ENCODE data around the gene CYP1A2.
A peak's percentile ranks its signal among the peaks of the same experiment; 100 is the strongest.
"Not testable (repeated sequence)": the region's sequence is repeated elsewhere in the genome, so short reads cannot be mapped to it uniquely, and the experiment has no call there.

CYP1A2 gene

DNA sequence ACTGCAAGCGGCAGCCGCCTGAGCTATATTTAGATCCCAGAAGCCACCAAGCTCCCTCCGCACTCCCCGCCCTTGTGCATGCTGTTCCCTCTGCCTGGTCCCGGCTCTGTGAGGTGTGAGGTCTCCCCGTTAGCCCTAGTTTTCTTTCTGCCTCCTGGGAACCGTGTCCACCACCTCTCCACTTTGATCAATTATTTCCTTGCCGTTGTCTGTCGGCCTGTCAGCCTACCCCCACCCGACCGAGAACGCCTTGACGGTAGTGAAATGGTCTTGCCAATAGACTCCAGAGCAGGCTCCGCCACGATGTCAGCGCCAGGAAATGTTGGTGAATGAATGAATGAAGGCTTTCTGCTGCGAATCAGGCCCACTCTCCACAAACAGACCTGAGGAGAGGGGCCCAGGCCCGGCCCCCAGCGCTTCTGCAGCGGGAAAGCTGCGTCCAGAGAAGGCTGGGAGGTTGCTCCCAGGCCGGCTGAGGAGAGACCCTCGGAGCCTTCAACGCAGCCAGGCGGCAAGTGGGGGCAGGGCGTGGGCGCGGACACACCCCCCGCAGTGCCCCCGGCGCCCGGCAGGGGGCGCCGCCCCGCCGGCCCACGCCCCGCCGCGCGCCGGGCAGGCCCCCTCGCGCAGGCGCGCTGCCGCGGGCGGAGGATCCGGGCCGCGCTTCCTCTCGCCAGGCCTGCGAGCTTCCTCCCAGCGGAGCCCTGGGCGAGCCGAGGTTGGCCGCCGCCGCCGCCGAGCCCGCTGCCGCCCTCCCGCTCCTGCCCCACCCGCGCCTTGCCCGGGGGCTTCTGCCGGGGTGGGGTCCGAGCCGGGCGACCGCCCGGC is 33.0 kb downstream of the CYP1A2 start, which contains the start of gene CSK:
TSS of gene CSK (plus strand) at position 650 of the 828 bp plus-strand sequence. CDS start 16,218 bp downstream, outside the sequence.
- TF ChIP-seq POLR2A (IDR thresholded peaks at IDR 0.05; ENCODE audit: low read depth, low read length) (no peak), PAX5 (IDR thresholded peaks at IDR 0.05; ENCODE audit: insufficient read depth, low read length, severe bottlenecking) (peak; percentile 66), SPI1 (IDR thresholded peaks at IDR 0.05; ENCODE audit: low read depth, low read length) (0 out of 2 replicates have a peak, but pooled peaks have one; percentile 31), TAF1 (IDR thresholded peaks at IDR 0.05; ENCODE audit: low read depth, low read length) (no peak), POU2F2 (IDR thresholded peaks at IDR 0.05; ENCODE audit: low read depth, low read length) (peak; percentile 23), POLR2AphosphoS5 (IDR thresholded peaks at IDR 0.05; ENCODE audit: low read depth, low read length) (no peak; the same call in none of the 2 replicates)
- FAIRE-seq (peak; percentile 74), DNase-seq (ENCODE audit: insufficient read length, low spot score) (peak; percentile 79)

- TF ChIP-seq POU2F2 (IDR thresholded peaks at IDR 0.05; ENCODE audit: low read depth, low read length) (no peak), POLR2A (IDR thresholded peaks at IDR 0.05; ENCODE audit: low read depth, low read length) (0 out of 2 replicates have a peak, but pooled peaks have one; percentile 37), POLR2AphosphoS5 (IDR thresholded peaks at IDR 0.05; ENCODE audit: low read depth, low read length) (no peak; the same call in 1 of the 2 replicates), SPI1 (IDR thresholded peaks at IDR 0.05; ENCODE audit: low read depth, low read length) (peak; percentile 31; the same call in 1 of the 2 replicates), PAX5 (IDR thresholded peaks at IDR 0.05; ENCODE audit: insufficient read depth, low read length, severe bottlenecking) (no peak), TAF1 (IDR thresholded peaks at IDR 0.05; ENCODE audit: low read depth, low read length) (peak; percentile 8; the same call in 1 of the 2 replicates)
- FAIRE-seq (no peak), DNase-seq (ENCODE audit: insufficient read length, low spot score) (no peak)
These were observed 33.8 kb downstream of the CYP1A2 start for GRCh38 chr15:74782259-74783071.

DNA sequence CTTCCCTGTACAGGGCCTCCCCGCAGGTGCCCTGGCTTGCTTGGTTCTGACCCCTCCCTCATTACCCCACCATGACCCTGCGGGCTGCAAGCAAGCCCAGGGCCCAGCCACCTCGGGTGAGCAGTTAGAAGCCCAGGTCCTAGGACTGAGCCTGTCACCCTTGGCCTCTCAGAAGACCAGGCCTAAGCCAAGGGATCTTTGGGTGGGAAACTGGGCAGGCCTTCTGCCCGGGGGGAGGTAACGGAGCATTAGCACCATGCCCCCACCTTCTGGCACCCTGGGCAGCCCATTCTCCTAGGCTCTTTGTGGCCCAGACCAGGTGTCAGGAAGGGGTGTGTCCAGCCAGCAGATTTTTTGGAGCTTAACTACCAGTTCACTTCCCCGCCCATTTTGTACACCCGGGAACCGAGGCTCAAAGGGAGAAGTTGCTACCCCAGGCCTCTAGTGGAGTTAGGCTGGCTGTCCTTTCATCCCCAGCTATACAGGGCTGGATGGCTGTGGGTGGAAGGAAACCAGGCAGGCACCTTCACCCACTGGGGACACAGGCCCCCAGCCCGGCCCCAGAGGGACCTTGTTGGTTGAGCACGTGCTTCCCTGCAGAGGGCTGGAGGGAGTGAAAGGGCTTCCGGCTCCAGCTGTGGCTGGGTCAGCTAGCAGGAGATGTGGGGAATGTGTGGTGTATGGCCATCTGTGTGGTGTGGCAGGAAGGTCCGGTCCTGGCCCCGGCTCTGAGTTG is 34.6 kb downstream of the CYP1A2 start:
- no peak for FAIRE-seq
- no peak for DNase-seq (ENCODE audit: insufficient read length, low spot score)
- TF ChIP-seq POLR2AphosphoS5 (IDR thresholded peaks at IDR 0.05; ENCODE audit: low read depth, low read length) (peak; percentile 57), POLR2A (IDR thresholded peaks at IDR 0.05; ENCODE audit: low read depth, low read length) (no peak)

DNA sequence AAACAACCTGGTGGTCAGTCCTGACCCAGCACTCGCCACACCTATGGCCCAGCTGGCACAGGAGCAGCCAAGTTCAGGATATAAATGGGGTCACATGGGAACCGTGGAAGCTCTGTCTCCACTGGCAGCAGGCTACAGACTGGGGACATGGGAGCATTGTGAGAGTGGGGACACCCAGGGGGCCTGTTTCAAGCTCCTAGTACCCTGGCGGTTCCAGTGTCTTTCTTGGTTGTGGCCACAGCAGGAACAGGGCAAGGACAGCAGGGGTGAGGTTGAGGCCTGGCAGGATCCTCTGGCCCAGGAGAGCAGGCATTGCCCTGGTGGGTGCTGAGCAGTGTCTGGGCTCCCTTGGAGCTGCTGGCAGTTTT is 35.1 kb downstream of the CYP1A2 start:
- FAIRE-seq (peak; percentile 5), DNase-seq (ENCODE audit: insufficient read length, low spot score) (no peak)
- TF ChIP-seq SPI1 (IDR thresholded peaks at IDR 0.05; ENCODE audit: low read depth, low read length) (no peak), POU2F2 (IDR thresholded peaks at IDR 0.05; ENCODE audit: low read depth, low read length) (no peak), POLR2A (IDR thresholded peaks at IDR 0.05; ENCODE audit: low read depth, low read length) (no peak), POLR2AphosphoS5 (IDR thresholded peaks at IDR 0.05; ENCODE audit: low read depth, low read length) (no peak; the same call in none of the 2 replicates), PAX5 (IDR thresholded peaks at IDR 0.05; ENCODE audit: insufficient read depth, low read length, severe bottlenecking) (no peak), TAF1 (IDR thresholded peaks at IDR 0.05; ENCODE audit: low read depth, low read length) (no peak)

- FAIRE-seq (no peak), DNase-seq (ENCODE audit: insufficient read length, low spot score) (no peak)
- TF ChIP-seq POLR2AphosphoS5 (IDR thresholded peaks at IDR 0.05; ENCODE audit: low read depth, low read length) (no peak), TAF1 (IDR thresholded peaks at IDR 0.05; ENCODE audit: low read depth, low read length) (no peak), POLR2A (IDR thresholded peaks at IDR 0.05; ENCODE audit: low read depth, low read length) (no peak), SPI1 (IDR thresholded peaks at IDR 0.05; ENCODE audit: low read depth, low read length) (no peak), PAX5 (IDR thresholded peaks at IDR 0.05; ENCODE audit: insufficient read depth, low read length, severe bottlenecking) (no peak), POU2F2 (IDR thresholded peaks at IDR 0.05; ENCODE audit: low read depth, low read length) (no peak)
These were observed 36.0 kb downstream of the CYP1A2 start for GRCh38 chr15:74784426-74785193.

GRCh38 chr15:74785194-74786032 is 36.8 kb downstream of the CYP1A2 start:
- peak; percentile 62 for FAIRE-seq
- DNase-seq (ENCODE audit: insufficient read length, low spot score), result no peak
- TF ChIP-seq POLR2AphosphoS5 (IDR thresholded peaks at IDR 0.05; ENCODE audit: low read depth, low read length) (no peak; the same call in 1 of the 2 replicates), POU2F2 (IDR thresholded peaks at IDR 0.05; ENCODE audit: low read depth, low read length) (no peak), POLR2A (IDR thresholded peaks at IDR 0.05; ENCODE audit: low read depth, low read length) (no peak), TAF1 (IDR thresholded peaks at IDR 0.05; ENCODE audit: low read depth, low read length) (no peak)

DNA sequence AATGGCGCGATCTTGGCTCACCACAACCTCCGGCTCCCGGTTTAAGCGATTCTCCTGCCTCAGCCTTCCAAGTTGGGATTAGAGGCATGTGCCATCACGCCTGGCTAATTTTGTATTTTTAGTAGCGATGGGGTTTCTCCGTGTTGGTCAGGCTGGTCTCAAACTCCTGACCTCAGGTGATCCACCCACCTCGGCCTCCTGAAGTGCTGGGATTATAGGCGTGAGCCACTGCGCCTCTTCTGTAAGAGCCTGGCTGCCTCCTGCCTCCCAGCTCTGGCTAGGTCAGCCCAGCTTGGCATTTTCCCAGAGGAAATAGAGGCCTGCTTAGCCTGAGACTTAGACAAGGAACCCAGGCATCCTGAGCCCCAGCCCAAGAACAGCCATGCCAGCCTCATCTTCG is 37.4 kb downstream of the CYP1A2 start:
- not testable (repeated sequence) for DNase-seq (ENCODE audit: insufficient read length, low spot score); FAIRE-seq

GRCh38 chr15:74786551-74787165 is 38.0 kb downstream of the CYP1A2 start:
- TF ChIP-seq SPI1 (IDR thresholded peaks at IDR 0.05; ENCODE audit: low read depth, low read length), result no peak
- no peak for TF ChIP-seq PAX5 (IDR thresholded peaks at IDR 0.05; ENCODE audit: insufficient read depth, low read length, severe bottlenecking)
- no peak for TF ChIP-seq POLR2AphosphoS5 (IDR thresholded peaks at IDR 0.05; ENCODE audit: low read depth, low read length)
- no peak for TF ChIP-seq TAF1 (IDR thresholded peaks at IDR 0.05; ENCODE audit: low read depth, low read length)
- no peak for TF ChIP-seq POLR2A (IDR thresholded peaks at IDR 0.05; ENCODE audit: low read depth, low read length)
- no peak for TF ChIP-seq POU2F2 (IDR thresholded peaks at IDR 0.05; ENCODE audit: low read depth, low read length)
- no peak for DNase-seq (ENCODE audit: insufficient read length, low spot score)
- FAIRE-seq, result peak; percentile 28
